GM06990 (cell line): ENCODE measurements around the gene HCK.
A peak's percentile ranks its signal among the peaks of the same experiment; 100 is the strongest.

ENCODE experiments used
- DNase-seq: peaks from one replicate; pipeline ENCODE4 v3.0.0-alpha.2; 2011; ENCODE audit not compliant: insufficient read length; ENCODE audit errors: extremely low read depth
- H3K27me3 ChIP-seq: replicated peaks from 2 replicates; pipeline ENCODE4 v1.6.0; 2011; ENCODE audit warnings: low read length; ENCODE audit not compliant: control insufficient read depth, insufficient read depth
- H3K36me3 ChIP-seq: 2 replicates; pipeline ENCODE4 v1.5.1; 2011; ENCODE audit warnings: low read length; ENCODE audit not compliant: control insufficient read depth, insufficient read depth
- H3K4me3 ChIP-seq: replicated peaks from 2 replicates; pipeline ENCODE4 v1.5.1; 2011; ENCODE audit warnings: low read depth, mild to moderate bottlenecking, control low read depth, low read length
- CTCF ChIP-seq: IDR thresholded peaks from 2 replicates; pipeline ENCODE4 v1.5.1; 2011; ENCODE audit warnings: low read length, control low read depth, mild to moderate bottlenecking, inconsistent platforms; ENCODE audit not compliant: insufficient read depth, poor library complexity, severe bottlenecking

Gene HCK

DNA sequence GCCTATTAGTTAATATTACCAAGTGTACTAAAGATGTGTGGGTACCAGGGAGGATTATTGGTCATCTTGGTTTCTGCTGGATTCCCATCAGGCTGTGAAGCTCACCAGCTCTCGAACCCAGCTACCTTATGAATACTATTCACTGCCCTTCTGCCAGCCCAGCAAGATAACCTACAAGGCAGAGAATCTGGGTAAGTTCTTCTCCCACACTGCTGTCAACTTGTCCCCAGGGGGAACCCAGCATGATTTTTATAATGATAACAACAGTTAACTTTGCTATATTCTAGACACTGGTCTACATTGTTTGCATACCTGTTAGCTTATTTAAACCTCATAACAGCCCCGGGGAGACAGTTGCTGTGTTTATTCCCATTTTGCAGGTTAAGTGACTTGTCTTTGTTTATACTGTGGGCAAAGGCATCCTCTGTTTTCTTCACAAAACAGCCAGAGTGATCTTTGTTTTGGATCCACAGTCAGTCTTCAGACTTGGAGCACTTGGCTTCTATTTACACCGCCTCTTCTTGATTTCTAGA is 84.0 kb downstream of the HCK start:
- no peak for TF ChIP-seq CTCF
- Histone ChIP-seq H3K36me3 (peaks cover 23% of the 10 kb centered on the region), H3K4me3 (no peak overlapping the region), H3K27me3 (no peaks in the 10 kb centered on the region)
- no peak for DNase-seq

- no peak overlapping the region for H3K4me3 ChIP-seq
- DNase-seq: no peak
- H3K27me3 ChIP-seq: no peaks in the 10 kb centered on the region
- H3K36me3 ChIP-seq: peaks cover 47% of the 10 kb centered on the region
- TF ChIP-seq CTCF: no peak
Measured at GRCh38 chr20:32138921-32139320, 86.9 kb downstream of the HCK start.

DNA sequence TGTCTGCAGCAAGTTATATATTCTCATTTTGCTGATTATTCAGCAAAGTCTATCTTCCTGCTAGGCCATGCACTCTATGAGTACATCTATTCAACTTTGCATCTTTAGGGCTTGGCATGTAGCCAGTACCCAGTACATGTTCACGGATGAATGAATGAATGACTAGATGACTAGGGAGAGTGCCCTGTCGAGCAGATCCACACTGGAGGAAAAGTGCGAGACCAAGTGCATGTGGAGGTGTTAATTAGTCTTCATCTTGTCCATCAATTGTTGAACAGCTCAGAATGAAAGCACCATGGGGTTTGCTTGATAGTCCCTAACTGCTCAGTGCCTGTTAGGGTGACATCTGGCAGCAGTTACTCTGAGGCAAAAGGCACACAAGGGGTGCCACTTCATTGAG is 87.9 kb downstream of the HCK start:
- peak; percentile 30 for DNase-seq

GRCh38 chr20:32140603-32141002 is 88.6 kb downstream of the HCK start:
- H3K27me3 ChIP-seq: no peaks in the 10 kb centered on the region
- DNase-seq: no peak
- TF ChIP-seq CTCF: no peak
- H3K36me3 ChIP-seq: peaks cover 56% of the 10 kb centered on the region
- H3K4me3 ChIP-seq: no peak overlapping the region

More for the DNA sequence above, 87.9 kb downstream of the HCK start:
- TF ChIP-seq CTCF: no peak
- no peak overlapping the region for H3K4me3 ChIP-seq
- peaks cover 53% of the 10 kb centered on the region for H3K36me3 ChIP-seq
- H3K27me3 ChIP-seq: no peaks in the 10 kb centered on the region

DNA sequence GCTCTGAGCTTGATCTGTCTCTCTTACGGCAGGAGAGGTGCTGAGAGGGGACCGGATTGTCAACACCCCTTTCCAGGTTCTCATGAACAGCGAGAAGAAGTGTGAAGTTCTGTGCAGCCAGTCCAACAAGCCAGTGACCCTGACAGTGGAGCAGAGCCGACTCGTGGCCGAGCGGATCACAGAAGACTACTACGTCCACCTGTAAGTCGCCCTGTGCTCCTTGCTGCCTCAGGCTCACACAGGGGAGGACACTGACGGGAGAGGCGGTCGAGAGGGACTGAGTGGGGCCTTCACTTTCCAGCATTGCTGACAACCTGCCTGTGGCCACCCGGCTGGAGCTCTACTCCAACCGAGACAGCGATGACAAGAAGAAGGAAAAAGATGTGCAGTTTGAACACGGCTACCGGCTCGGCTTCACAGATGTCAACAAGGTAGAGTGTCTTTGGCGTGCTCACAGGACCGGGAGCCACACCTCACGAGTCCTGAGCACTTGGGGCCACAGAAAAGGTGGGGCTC is 89.5 kb downstream of the HCK start:
- TF ChIP-seq CTCF: no peak
- no peaks in the 10 kb centered on the region for H3K27me3 ChIP-seq
- H3K36me3 ChIP-seq: peaks cover 63% of the 10 kb centered on the region
- DNase-seq: no peak
- H3K4me3 ChIP-seq: no peak overlapping the region

DNA sequence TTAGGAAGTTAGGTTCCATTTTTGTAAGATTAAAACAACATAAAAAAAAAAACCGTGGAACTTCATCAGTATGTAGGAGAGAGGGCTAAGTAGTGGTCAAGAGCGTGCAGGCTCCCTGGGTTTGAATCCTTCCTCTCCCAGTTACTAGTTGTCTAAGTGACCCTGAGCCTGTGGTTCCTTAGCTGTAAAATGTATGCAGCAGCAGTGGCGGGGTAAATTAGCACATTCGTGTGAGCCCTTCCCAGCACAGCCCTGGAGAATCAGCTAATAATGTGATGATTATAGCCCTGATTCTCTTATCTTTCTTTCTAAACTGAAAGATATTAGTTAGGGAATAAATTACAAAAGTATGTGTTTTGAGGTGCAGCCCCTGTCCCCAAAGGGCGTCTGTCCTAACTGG is 90.0 kb downstream of the HCK start:
- TF ChIP-seq CTCF: no peak
- H3K36me3 ChIP-seq: peaks cover 61% of the 10 kb centered on the region
- H3K4me3 ChIP-seq: no peak overlapping the region
- DNase-seq: no peak
- H3K27me3 ChIP-seq: no peaks in the 10 kb centered on the region
